ENCODE data around the gene ZNF69. TPM values are rescaled to one million over a fixed set of nuclear protein-coding genes. Genes with fewer than 3 reads are reported as not detected.

Gene ZNF69
- total and polyA plus RNA-seq, 2 of the 13 experiments (the other 11 are each of a cell fraction or from before 2014, with no cell fraction given), result 9.6 to 21.0 TPM

- TF ChIP-seq, protein P1, sequence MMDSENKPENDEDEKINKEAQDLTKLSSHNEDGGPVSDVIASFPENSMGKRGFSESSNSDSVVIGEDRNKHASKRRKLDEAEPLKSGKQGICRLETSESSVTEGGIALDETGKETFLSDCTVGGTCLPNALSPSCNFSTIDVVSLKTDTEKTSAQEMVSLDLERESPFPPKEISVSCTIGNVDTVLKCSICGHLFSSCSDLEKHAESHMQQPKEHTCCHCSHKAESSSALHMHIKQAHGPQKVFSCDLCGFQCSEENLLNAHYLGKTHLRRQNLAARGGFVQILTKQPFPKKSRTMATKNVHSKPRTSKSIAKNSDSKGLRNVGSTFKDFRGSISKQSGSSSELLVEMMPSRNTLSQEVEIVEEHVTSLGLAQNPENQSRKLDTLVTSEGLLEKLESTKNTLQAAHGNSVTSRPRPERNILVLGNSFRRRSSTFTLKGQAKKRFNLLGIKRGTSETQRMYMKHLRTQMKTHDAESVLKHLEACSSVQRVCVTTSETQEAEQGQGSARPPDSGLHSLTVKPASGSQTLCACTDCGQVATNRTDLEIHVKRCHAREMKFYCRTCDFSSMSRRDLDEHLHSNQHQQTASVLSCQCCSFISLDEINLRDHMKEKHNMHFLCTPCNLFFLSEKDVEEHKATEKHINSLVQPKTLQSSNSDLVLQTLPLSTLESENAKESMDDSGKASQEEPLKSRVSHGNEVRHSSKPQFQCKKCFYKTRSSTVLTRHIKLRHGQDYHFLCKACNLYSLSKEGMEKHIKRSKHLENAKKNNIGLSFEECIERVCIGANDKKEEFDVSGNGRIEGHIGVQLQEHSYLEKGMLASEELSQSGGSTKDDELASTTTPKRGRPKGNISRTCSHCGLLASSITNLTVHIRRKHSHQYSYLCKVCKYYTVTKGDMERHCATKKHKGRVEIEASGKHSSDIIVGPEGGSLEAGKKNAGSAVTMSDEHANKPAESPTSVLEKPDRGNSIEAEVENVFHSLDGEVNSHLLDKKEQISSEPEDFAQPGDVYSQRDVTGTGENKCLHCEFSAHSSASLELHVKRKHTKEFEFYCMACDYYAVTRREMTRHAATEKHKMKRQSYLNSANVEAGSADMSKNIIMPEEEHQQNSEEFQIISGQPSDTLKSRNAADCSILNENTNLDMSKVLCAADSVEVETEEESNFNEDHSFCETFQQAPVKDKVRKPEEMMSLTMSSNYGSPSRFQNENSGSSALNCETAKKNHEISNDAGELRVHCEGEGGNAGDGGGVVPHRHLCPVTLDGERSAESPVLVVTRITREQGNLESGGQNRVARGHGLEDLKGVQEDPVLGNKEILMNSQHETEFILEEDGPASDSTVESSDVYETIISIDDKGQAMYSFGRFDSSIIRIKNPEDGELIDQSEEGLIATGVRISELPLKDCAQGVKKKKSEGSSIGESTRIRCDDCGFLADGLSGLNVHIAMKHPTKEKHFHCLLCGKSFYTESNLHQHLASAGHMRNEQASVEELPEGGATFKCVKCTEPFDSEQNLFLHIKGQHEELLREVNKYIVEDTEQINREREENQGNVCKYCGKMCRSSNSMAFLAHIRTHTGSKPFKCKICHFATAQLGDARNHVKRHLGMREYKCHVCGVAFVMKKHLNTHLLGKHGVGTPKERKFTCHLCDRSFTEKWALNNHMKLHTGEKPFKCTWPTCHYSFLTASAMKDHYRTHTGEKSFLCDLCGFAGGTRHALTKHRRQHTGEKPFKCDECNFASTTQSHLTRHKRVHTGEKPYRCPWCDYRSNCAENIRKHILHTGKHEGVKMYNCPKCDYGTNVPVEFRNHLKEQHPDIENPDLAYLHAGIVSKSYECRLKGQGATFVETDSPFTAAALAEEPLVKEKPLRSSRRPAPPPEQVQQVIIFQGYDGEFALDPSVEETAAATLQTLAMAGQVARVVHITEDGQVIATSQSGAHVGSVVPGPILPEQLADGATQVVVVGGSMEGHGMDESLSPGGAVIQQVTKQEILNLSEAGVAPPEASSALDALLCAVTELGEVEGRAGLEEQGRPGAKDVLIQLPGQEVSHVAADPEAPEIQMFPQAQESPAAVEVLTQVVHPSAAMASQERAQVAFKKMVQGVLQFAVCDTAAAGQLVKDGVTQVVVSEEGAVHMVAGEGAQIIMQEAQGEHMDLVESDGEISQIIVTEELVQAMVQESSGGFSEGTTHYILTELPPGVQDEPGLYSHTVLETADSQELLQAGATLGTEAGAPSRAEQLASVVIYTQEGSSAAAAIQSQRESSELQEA (CRISPR knock-in tag; IDR thresholded peaks at IDR 0.05; ENCODE audit: not compliant biosample characterization), result peak; percentile 46
- TF ChIP-seq NFYB (CRISPR knock-in tag; IDR thresholded peaks at IDR 0.05) (peak; percentile 86), ZNF552 (CRISPR knock-in tag; IDR thresholded peaks at IDR 0.05; ENCODE audit: borderline replicate concordance) (peak; percentile 81; the same call in 1 of the 2 replicates), ZNF335 (CRISPR knock-in tag; IDR thresholded peaks at IDR 0.05) (peak; percentile 73; the same call in 1 of the 2 replicates), KLF16 (CRISPR knock-in tag; IDR thresholded peaks at IDR 0.05) (peak in 1 of 2 experiments; percentile 71; a peak in 1 of 4 replicates), EEA1 (CRISPR knock-in tag; IDR thresholded peaks at IDR 0.05; ENCODE audit: borderline replicate concordance) (peak; percentile 49; the same call in 1 of the 2 replicates), ZBED4 (CRISPR knock-in tag; IDR thresholded peaks at IDR 0.05; ENCODE audit: borderline replicate concordance) (peak; percentile 77), ZNF670 (CRISPR knock-in tag; IDR thresholded peaks at IDR 0.05; ENCODE audit: borderline replicate concordance) (peak; percentile 85), ZNF816 (CRISPR knock-in tag; IDR thresholded peaks at IDR 0.05; ENCODE audit: borderline replicate concordance) (peak; percentile 91), ZNF777 (CRISPR knock-in tag; IDR thresholded peaks at IDR 0.05) (0 out of 2 replicates have a peak, but pooled peaks have one; percentile 20), RNF219 (CRISPR knock-in tag; IDR thresholded peaks at IDR 0.05) (no peak; the same call in 1 of the 2 replicates), HDAC2 (CRISPR knock-in tag; IDR thresholded peaks at IDR 0.05) (peak; percentile 63; the same call in 1 of the 2 replicates), FOXP1 (IDR thresholded peaks at IDR 0.05) (no peak), FOXP1 (CRISPR knock-in tag; IDR thresholded peaks at IDR 0.05) (0 out of 2 replicates have a peak, but pooled peaks have one; percentile 10)
These were observed at the start of gene ZNF69 (continued) for GRCh38 chr19:11887611-11888531.
